HepG2 (cell line): Measurements from ENCODE around the gene TRPV4. TPM values are rescaled to one million over a fixed set of nuclear protein-coding genes. Genes with fewer than 3 reads are reported as not detected.

ENCODE experiments used
- CEBPB ChIP-seq: IDR thresholded peaks from 2 replicates; pipeline ENCODE4 v1.6.1; 2011; ENCODE audit warnings: low read depth, low read length, improper control_type of control experiment, borderline replicate concordance
- CTCF ChIP-seq: sonication (generic); formaldehyde crosslinking; IDR thresholded peaks from 2 replicates; pipeline ENCODE4 v1.5.0; 2020; ENCODE audit warnings: mild to moderate bottlenecking, missing genetic modification reagents, moderate library complexity
- DRAP1 ChIP-seq: IDR thresholded peaks from 2 replicates; pipeline ENCODE4 v1.6.1; 2016; ENCODE audit warnings: missing genetic modification reagents, missing compliant biosample characterization
- GTF2F1 ChIP-seq: fragments of 150-350 bp; IDR thresholded peaks from 2 replicates; pipeline ENCODE4 v1.6.1; 2014; ENCODE audit warnings: low read length
- GZF1 ChIP-seq: sonication (generic); formaldehyde crosslinking; IDR thresholded peaks from 2 replicates; pipeline ENCODE4 v1.5.1; 2020; ENCODE audit warnings: mild to moderate bottlenecking, missing genetic modification reagents
- HOXA7 ChIP-seq: sonication (generic); formaldehyde crosslinking; IDR thresholded peaks from 2 replicates; pipeline ENCODE4 v1.8.1; 2022; ENCODE audit warnings: mild to moderate bottlenecking, missing genetic modification reagents, moderate library complexity
- IRF2 ChIP-seq: IDR thresholded peaks from 2 replicates; pipeline ENCODE4 v1.6.1; 2018; ENCODE audit warnings: missing genetic modification reagents, missing compliant biosample characterization
- KDM5B ChIP-seq: sonication (generic); formaldehyde crosslinking; IDR thresholded peaks from 2 replicates; pipeline ENCODE4 v1.4.0; 2020; ENCODE audit warnings: missing genetic modification reagents, mild to moderate bottlenecking, borderline replicate concordance
- NFKBIZ ChIP-seq: IDR thresholded peaks from 2 replicates; pipeline ENCODE4 v1.6.1; 2018; ENCODE audit warnings: missing genetic modification reagents, missing compliant biosample characterization
- SMC3 ChIP-seq: IDR thresholded peaks from 2 replicates; pipeline ENCODE4 v1.6.1; 2011; ENCODE audit warnings: low read length, improper control_type of control experiment
- ZNF326 ChIP-seq: sonication (generic); formaldehyde crosslinking; IDR thresholded peaks from 2 replicates; pipeline ENCODE4 v1.4.0; 2020; ENCODE audit warnings: missing genetic modification reagents, borderline replicate concordance
- ZNF333 ChIP-seq: sonication (generic); formaldehyde crosslinking; IDR thresholded peaks from 2 replicates; pipeline ENCODE4 v1.4.0; 2020; ENCODE audit warnings: mild to moderate bottlenecking, missing genetic modification reagents, borderline replicate concordance
- ZNF512 ChIP-seq: sonication (generic); formaldehyde crosslinking; IDR thresholded peaks from 2 replicates; pipeline ENCODE4 v1.4.0; 2020; ENCODE audit warnings: mild to moderate bottlenecking, missing genetic modification reagents
- ZNF557 ChIP-seq: sonication (generic); formaldehyde crosslinking; IDR thresholded peaks from 2 replicates; pipeline ENCODE4 v1.4.0; 2020; ENCODE audit warnings: missing genetic modification reagents
- ZSCAN12 ChIP-seq: sonication (generic); formaldehyde crosslinking; IDR thresholded peaks from 2 replicates; pipeline ENCODE4 v1.9.0; 2021; ENCODE audit warnings: mild to moderate bottlenecking, missing genetic modification reagents
- polyA plus RNA-seq, 8 experiments: library from polyadenylated mRNA; depleted of rRNA in 3 of 8; stranded (reverse) in 7 of 8; unstranded in 1 of 8; fragments of >200 nt; fragmentation: Illumina TruSeq in 4 of 8; extraction: Trizol in 4 of 8; gene quantifications; 2 replicates each; pipeline versions ENCODE4 v1.2.1 to v1.2.3, GENCODE V29; 2011 to 2016; ENCODE audit warnings: low read depth in 4 of 8, missing spikeins in 1 of 8, mixed read lengths in 1 of 8; ENCODE audit not compliant: insufficient read depth in 1 of 8
- total RNA-seq, 5 experiments: library from RNA; depleted of rRNA; stranded (reverse); fragments of >200 nt; fragmentation: Illumina TruSeq; extraction: Trizol; gene quantifications; 2 replicates each; pipeline ENCODE4 v1.2.3, GENCODE V29; 2016; ENCODE audit warnings: low read depth in 1 of 5
- TF ChIP-seq, protein P1 (sequence below): sonication (generic); formaldehyde crosslinking; conservative IDR thresholded peaks from 2 replicates; pipeline ENCODE4 v1.4.0; 2020; ENCODE audit warnings: mild to moderate bottlenecking, missing genetic modification reagents, moderate library complexity
- TF ChIP-seq, protein P2 (sequence below): IDR thresholded peaks from 2 replicates; pipeline ENCODE4 v1.6.1; 2016
- TF ChIP-seq, protein P3 (sequence below): sonication (generic); formaldehyde crosslinking; IDR thresholded peaks from 2 replicates; pipeline ENCODE4 v1.4.0; 2020; ENCODE audit warnings: mild to moderate bottlenecking, missing genetic modification reagents
- TF ChIP-seq, protein P4 (sequence below): sonication (generic); formaldehyde crosslinking; IDR thresholded peaks from 2 replicates; pipeline ENCODE4 v1.4.0; 2020; ENCODE audit warnings: missing genetic modification reagents, borderline replicate concordance

The TRPV4 gene
- total and polyA plus RNA-seq, 2 of the 13 experiments (the other 11 are each of a cell fraction or from before 2014, with no cell fraction given) = 0.66 to 4.7 TPM

- peak; percentile 91 for TF ChIP-seq SMC3
- no peak for TF ChIP-seq ZSCAN12
- TF ChIP-seq ZNF512 (CRISPR knock-in tag) = no peak
- no peak for TF ChIP-seq ZNF557 (CRISPR knock-in tag)
- TF ChIP-seq, protein P1, sequence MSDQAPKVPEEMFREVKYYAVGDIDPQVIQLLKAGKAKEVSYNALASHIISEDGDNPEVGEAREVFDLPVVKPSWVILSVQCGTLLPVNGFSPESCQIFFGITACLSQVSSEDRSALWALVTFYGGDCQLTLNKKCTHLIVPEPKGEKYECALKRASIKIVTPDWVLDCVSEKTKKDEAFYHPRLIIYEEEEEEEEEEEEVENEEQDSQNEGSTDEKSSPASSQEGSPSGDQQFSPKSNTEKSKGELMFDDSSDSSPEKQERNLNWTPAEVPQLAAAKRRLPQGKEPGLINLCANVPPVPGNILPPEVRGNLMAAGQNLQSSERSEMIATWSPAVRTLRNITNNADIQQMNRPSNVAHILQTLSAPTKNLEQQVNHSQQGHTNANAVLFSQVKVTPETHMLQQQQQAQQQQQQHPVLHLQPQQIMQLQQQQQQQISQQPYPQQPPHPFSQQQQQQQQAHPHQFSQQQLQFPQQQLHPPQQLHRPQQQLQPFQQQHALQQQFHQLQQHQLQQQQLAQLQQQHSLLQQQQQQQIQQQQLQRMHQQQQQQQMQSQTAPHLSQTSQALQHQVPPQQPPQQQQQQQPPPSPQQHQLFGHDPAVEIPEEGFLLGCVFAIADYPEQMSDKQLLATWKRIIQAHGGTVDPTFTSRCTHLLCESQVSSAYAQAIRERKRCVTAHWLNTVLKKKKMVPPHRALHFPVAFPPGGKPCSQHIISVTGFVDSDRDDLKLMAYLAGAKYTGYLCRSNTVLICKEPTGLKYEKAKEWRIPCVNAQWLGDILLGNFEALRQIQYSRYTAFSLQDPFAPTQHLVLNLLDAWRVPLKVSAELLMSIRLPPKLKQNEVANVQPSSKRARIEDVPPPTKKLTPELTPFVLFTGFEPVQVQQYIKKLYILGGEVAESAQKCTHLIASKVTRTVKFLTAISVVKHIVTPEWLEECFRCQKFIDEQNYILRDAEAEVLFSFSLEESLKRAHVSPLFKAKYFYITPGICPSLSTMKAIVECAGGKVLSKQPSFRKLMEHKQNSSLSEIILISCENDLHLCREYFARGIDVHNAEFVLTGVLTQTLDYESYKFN = no peak
- no peak for TF ChIP-seq ZNF326 (CRISPR knock-in tag)
- no peak for TF ChIP-seq DRAP1 (CRISPR knock-in tag)
- TF ChIP-seq GTF2F1 = no peak
- TF ChIP-seq HOXA7 (CRISPR knock-in tag) = no peak
- peak; percentile 55 for TF ChIP-seq IRF2 (CRISPR knock-in tag)
- TF ChIP-seq ZNF333 (CRISPR knock-in tag) = no peak
- TF ChIP-seq KDM5B (CRISPR knock-in tag) = peak; percentile 37; the same call in 1 of the 2 replicates
- TF ChIP-seq, protein P2, sequence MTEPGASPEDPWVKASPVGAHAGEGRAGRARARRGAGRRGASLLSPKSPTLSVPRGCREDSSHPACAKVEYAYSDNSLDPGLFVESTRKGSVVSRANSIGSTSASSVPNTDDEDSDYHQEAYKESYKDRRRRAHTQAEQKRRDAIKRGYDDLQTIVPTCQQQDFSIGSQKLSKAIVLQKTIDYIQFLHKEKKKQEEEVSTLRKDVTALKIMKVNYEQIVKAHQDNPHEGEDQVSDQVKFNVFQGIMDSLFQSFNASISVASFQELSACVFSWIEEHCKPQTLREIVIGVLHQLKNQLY (CRISPR knock-in tag) = no peak
- no peak for TF ChIP-seq GZF1 (CRISPR knock-in tag)
- TF ChIP-seq CTCF (CRISPR knock-in tag) = peak; percentile 94
- TF ChIP-seq CEBPB = peak; percentile 57; the same call in 1 of the 2 replicates
- TF ChIP-seq, protein P3, sequence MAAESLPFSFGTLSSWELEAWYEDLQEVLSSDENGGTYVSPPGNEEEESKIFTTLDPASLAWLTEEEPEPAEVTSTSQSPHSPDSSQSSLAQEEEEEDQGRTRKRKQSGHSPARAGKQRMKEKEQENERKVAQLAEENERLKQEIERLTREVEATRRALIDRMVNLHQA (CRISPR knock-in tag) = no peak
- TF ChIP-seq, protein P4, sequence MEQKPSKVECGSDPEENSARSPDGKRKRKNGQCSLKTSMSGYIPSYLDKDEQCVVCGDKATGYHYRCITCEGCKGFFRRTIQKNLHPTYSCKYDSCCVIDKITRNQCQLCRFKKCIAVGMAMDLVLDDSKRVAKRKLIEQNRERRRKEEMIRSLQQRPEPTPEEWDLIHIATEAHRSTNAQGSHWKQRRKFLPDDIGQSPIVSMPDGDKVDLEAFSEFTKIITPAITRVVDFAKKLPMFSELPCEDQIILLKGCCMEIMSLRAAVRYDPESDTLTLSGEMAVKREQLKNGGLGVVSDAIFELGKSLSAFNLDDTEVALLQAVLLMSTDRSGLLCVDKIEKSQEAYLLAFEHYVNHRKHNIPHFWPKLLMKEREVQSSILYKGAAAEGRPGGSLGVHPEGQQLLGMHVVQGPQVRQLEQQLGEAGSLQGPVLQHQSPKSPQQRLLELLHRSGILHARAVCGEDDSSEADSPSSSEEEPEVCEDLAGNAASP (CRISPR knock-in tag) = peak; percentile 19; the same call in 1 of the 2 replicates
- no peak for TF ChIP-seq NFKBIZ (CRISPR knock-in tag)
Measured at GRCh38 chr12:109804820-109805761, 28.1 kb downstream of the TRPV4 start (continued).
